BE2C (cell line): ENCODE measurements around the gene ASIC2.

Experiments used
- DNase-seq: peaks from one replicate; pipeline ENCODE4 v3.0.0-alpha.2; 2020
- H3K27me3 ChIP-seq: fragments of 250-450 bp; sonication (Bioruptor Pico); 2 replicates; pipeline ENCODE4 v1.5.1; 2020; ENCODE audit warnings: mild to moderate bottlenecking
- H3K36me3 ChIP-seq: fragments of 250-450 bp; sonication (Bioruptor Pico); 2 replicates; pipeline ENCODE4 v1.5.1; 2020; ENCODE audit warnings: mild to moderate bottlenecking
- H3K4me1 ChIP-seq: fragments of 250-450 bp; sonication (Bioruptor Pico); 2 replicates; pipeline ENCODE4 v1.5.1; 2020
- H3K4me3 ChIP-seq: 2 replicates; pipeline ENCODE4 v1.5.1; 2011; ENCODE audit warnings: low read depth, low read length
- H3K9me3 ChIP-seq: fragments of 250-450 bp; sonication (Bioruptor Pico); 2 replicates; pipeline ENCODE4 v1.5.1; 2020
- CTCF ChIP-seq: IDR thresholded peaks from 2 replicates; pipeline ENCODE4 v1.5.1; 2012; ENCODE audit warnings: mild to moderate bottlenecking, low read depth, low read length

Gene ASIC2

GRCh38 chr17:33033176-33033575, 259.9 kb downstream of the ASIC2 start:
- Histone ChIP-seq H3K4me1 (no peaks in the 10 kb centered on the region), H3K36me3 (no peaks in the 10 kb centered on the region), H3K4me3 (no peak overlapping the region), H3K9me3 (no peaks in the 10 kb centered on the region), H3K27me3 (no peaks in the 10 kb centered on the region)
- TF ChIP-seq CTCF: no peak
- no peak for DNase-seq

GRCh38 chr17:33028778-33029177, 264.3 kb downstream of the ASIC2 start:
- Histone ChIP-seq H3K4me1 (no peaks in the 10 kb centered on the region), H3K9me3 (no peaks in the 10 kb centered on the region), H3K36me3 (no peaks in the 10 kb centered on the region), H3K27me3 (0 out of 2 replicates have a peak, but pooled peaks cover 3% of the 10 kb centered on the region), H3K4me3 (no peak overlapping the region)
- DNase-seq: no peak
- TF ChIP-seq CTCF: no peak

- TF ChIP-seq CTCF: no peak
- Histone ChIP-seq H3K27me3 (0 out of 2 replicates have a peak, but pooled peaks cover 3% of the 10 kb centered on the region), H3K36me3 (no peaks in the 10 kb centered on the region), H3K9me3 (no peaks in the 10 kb centered on the region), H3K4me3 (no peak overlapping the region), H3K4me1 (no peaks in the 10 kb centered on the region)
- DNase-seq: no peak
Measured at GRCh38 chr17:33028061-33028460, 265.0 kb downstream of the ASIC2 start.

GRCh38 chr17:33024688-33025486, 268.2 kb downstream of the ASIC2 start:
- DNase-seq: no peak
- no peak for TF ChIP-seq CTCF
- H3K36me3 ChIP-seq: no peaks in the 10 kb centered on the region
- H3K27me3 ChIP-seq: 0 out of 2 replicates have a peak, but pooled peaks cover 3% of the 10 kb centered on the region
- H3K9me3 ChIP-seq: no peaks in the 10 kb centered on the region
- no peaks in the 10 kb centered on the region for H3K4me1 ChIP-seq
- no peak overlapping the region for H3K4me3 ChIP-seq

GRCh38 chr17:33023790-33024189, 269.3 kb downstream of the ASIC2 start:
- no peaks in the 10 kb centered on the region for H3K4me1 ChIP-seq

More at GRCh38 chr17:33023790-33024189, 269.3 kb downstream of the ASIC2 start:
- TF ChIP-seq CTCF: no peak
- no peak for DNase-seq
- Histone ChIP-seq H3K36me3 (no peaks in the 10 kb centered on the region), H3K4me3 (no peak overlapping the region), H3K9me3 (no peaks in the 10 kb centered on the region), H3K27me3 (0 out of 2 replicates have a peak, but pooled peaks cover 3% of the 10 kb centered on the region)
